Body of pancreas (tissue), 4 donors: ENCODE data around the gene LEAP2. TPM values are rescaled to one million over a fixed set of nuclear protein-coding genes. Genes with fewer than 3 reads are reported as not detected.

Experiments
- ATAC-seq: fragments of 150-250 bp; one replicate; pipeline ENCODE4 v1.9.1; 2016
- DNase-seq, 4 donors: peaks; one replicate each; pipeline ENCODE4 v3.0.0-alpha.2; 2019
- H3K27ac ChIP-seq, 4 donors: fragments of 200-600 bp; sonication (generic); 1 replicate in 3 of 4; 2 replicates in 1 of 4; pipeline versions ENCODE4 v1.5.1 to v1.6.1; 2016 to 2019; ENCODE audit warnings: mild to moderate bottlenecking in 1 of 4, mixed read lengths in 1 of 4, moderate library complexity in 1 of 4
- H3K27me3 ChIP-seq, 2 donors: fragments of 200-600 bp; sonication (generic); one replicate each; pipeline ENCODE4 v1.6.0; 2016; ENCODE audit warnings: mild to moderate bottlenecking in 1 of 2
- H3K36me3 ChIP-seq, 2 donors: fragments of 200-600 bp; sonication (generic); replicated peaks in 1 of 2; 2 replicates each; pipeline ENCODE4 v1.5.1; 2016; ENCODE audit warnings: low read depth in 2 of 2; ENCODE audit not compliant: insufficient read depth in 1 of 2
- H3K4me1 ChIP-seq: fragments of 200-600 bp; sonication (generic); one replicate; pipeline ENCODE4 v1.6.0; 2016
- H3K4me3 ChIP-seq, 2 donors: fragments of 200-600 bp; sonication (generic); 1 replicate in 1 of 2; 2 replicates in 1 of 2; pipeline ENCODE4 v1.5.1; 2016 to 2019
- H3K9me3 ChIP-seq, 3 donors: fragments of 200-600 bp; sonication (generic); 1 replicate in 2 of 3; 2 replicates in 1 of 3; pipeline ENCODE4 v1.5.1; 2016
- POLR2A ChIP-seq, 3 donors: fragments of 450-650 bp; IDR thresholded peaks; one replicate each; pipeline ENCODE4 v1.6.1; 2016; ENCODE audit warnings: antibody characterized with exemption in 3 of 3, mild to moderate bottlenecking in 2 of 3
- WGBS, 2 donors: methylation state at CpG; one replicate each; pipeline ENCODE4 v1.1.5; 2017; 5-methylcytosine and 5-hydroxymethylcytosine counted together
- intact Hi-C: fragments of 100-400 bp; cut with DNase I; formaldehyde crosslinking; loops from one replicate; pipeline ENCODE4 v1.15.1; 2023
- total RNA-seq, 2 donors: library from RNA; depleted of rRNA; stranded (reverse); fragments of >200 nt; gene quantifications; one replicate each; pipeline ENCODE4 v1.1.0, GENCODE V29; 2016
- TF ChIP-seq, protein P1 (sequence below), 7 experiments: fragments of 450-650 bp in 4 of 7; fragments of 200-600 bp in 3 of 7; sonication (generic) in 3 of 7; IDR thresholded peaks; one replicate each; pipeline ENCODE4 v1.5.1; 2016 to 2019; ENCODE audit warnings: antibody characterized with exemption in 7 of 7

LEAP2 gene
- total RNA-seq, 2 donors from 2014 or later, result 3.4 to 9.6 TPM

DNA sequence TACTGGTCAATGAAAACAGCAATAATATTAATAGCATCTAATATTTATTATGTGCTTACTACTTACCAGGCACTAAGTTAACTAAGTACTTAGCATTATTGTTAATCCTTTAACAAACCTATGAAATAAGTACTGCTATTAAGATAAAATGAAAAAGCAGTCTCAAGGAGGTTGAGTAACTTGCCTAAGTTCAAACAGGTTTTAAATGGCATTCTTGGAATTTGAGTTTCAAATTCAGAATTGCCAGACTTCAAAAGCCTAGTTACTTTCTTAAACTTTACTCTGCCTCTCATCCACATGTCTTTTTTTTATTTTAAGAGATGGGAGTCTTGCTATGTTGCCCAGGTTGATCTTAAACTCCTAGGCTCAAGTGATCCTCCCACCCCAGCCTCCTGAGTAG is 16.0 kb downstream of the LEAP2 start:
- H3K4me3 ChIP-seq, result no peak overlapping the region
- H3K36me3 ChIP-seq, result peaks cover 3 to 50% of the 10 kb centered on the region in 2 donors
- intact Hi-C loops, result loop anchor here (5.0 kb wide), 1 partner anchor 62 kb away; no protein-coding TSS in a partner anchor
- no peak for TF ChIP-seq POLR2A (IDR thresholded peaks at IDR 0.05)
- TF ChIP-seq, protein P1, sequence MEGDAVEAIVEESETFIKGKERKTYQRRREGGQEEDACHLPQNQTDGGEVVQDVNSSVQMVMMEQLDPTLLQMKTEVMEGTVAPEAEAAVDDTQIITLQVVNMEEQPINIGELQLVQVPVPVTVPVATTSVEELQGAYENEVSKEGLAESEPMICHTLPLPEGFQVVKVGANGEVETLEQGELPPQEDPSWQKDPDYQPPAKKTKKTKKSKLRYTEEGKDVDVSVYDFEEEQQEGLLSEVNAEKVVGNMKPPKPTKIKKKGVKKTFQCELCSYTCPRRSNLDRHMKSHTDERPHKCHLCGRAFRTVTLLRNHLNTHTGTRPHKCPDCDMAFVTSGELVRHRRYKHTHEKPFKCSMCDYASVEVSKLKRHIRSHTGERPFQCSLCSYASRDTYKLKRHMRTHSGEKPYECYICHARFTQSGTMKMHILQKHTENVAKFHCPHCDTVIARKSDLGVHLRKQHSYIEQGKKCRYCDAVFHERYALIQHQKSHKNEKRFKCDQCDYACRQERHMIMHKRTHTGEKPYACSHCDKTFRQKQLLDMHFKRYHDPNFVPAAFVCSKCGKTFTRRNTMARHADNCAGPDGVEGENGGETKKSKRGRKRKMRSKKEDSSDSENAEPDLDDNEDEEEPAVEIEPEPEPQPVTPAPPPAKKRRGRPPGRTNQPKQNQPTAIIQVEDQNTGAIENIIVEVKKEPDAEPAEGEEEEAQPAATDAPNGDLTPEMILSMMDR (IDR thresholded peaks at IDR 0.05), result no peak
- DNase-seq (no peak), ATAC-seq (no peak)
- H3K27me3 ChIP-seq, result no peaks in the 10 kb centered on the region
- H3K9me3 ChIP-seq, result no peaks in the 10 kb centered on the region
- no peak overlapping the region for H3K27ac ChIP-seq
- no peaks in the 10 kb centered on the region for H3K4me1 ChIP-seq

DNA sequence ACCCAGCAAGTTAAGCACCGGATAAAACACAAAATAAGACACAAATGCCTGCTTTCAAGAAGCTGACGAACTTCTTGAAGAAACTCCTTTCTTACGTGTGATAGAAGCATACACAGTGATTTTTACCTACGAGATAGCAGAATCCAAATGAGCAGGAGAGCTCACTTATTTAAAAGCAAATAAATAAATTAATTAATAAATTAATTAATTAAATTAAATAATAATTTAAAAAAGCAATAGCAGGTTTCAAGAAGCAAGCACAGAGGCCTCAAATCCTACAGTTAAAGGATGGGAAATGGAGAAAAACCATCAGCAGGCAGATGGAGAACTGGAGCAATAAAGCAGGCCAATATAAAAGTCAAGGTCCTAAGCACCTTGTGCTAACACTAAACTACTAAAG is 17.3 kb downstream of the LEAP2 start:
- Histone ChIP-seq H3K4me1 (no peaks in the 10 kb centered on the region), H3K36me3 (peaks cover 3 to 56% of the 10 kb centered on the region in 2 donors), H3K9me3 (no peaks in the 10 kb centered on the region), H3K27me3 (no peaks in the 10 kb centered on the region), H3K27ac (no peak overlapping the region), H3K4me3 (no peak overlapping the region)
- intact Hi-C loops, result no loop called here
- WGBS, 2 donors, result 98% methylated on average over 4 of the region's 4 CpGs
- ATAC-seq, result no peak
- no peak for TF ChIP-seq POLR2A (IDR thresholded peaks at IDR 0.05)
- TF ChIP-seq, protein P1 (IDR thresholded peaks at IDR 0.05), result no peak
- no peak for DNase-seq

DNA sequence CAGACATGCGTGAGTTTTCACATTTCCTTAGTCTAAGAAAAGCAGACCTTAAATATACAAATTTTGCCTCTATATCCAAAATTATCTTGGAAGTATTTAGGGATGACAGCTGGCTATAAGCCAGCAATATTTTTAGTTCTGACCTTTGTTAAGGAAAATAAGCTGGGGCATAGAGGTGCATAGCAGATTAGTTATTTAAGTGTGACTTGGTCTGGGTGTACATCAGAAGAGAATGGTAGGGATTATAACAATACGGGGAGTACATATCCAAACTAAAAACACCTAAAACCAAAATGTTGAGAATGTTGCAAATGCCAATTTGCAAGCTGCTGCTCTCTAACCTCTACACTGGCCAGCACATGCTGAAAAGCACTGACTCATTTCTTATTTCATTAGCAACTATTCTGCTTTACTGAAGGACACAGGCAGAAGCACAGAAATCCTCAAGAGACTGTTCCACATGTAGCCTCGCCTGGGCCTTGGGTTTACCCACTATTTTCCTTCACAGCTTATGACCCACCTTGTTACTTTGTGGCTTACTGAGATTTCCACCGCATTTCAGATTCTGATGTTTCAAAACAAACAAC is 22.3 kb downstream of the LEAP2 start:
- WGBS, 2 donors, result 85 to 88% methylated on average over 4 of the region's 4 CpGs
- DNase-seq, result no peak
- no peak overlapping the region for H3K4me3 ChIP-seq

DNA sequence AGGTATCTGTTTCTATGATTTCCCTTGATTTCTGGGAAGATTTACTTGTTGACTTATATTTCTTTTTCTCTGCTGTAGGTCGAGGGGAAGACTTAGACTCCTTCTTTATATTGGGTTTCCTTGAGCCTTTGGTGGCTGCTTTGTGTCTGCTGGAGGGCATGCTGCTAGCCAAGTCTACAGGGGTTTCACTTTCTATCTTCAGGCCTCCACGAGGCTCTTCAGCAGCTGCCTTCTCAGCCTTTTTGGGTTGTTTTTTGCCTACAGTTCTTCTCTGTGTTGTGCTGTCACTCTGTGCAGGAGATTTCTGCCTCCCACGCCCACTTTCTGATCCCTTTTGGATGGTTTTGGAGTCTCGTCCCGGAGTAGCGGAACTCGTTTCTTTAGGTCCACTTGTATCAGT is 23.2 kb downstream of the LEAP2 start:
- DNase-seq, result no peak
- Histone ChIP-seq H3K36me3 (peaks cover 17 to 38% of the 10 kb centered on the region in 2 donors), H3K4me1 (no peaks in the 10 kb centered on the region), H3K9me3 (no peaks in the 10 kb centered on the region), H3K27ac (no peak overlapping the region), H3K27me3 (no peaks in the 10 kb centered on the region), H3K4me3 (no peak overlapping the region)
- 88 to 91% methylated on average over 7 of the region's 7 CpGs for WGBS, 2 donors
- intact Hi-C loops, result no loop called here
- no peak for TF ChIP-seq POLR2A (IDR thresholded peaks at IDR 0.05)
- TF ChIP-seq, protein P1 (IDR thresholded peaks at IDR 0.05), result no peak
- no peak for ATAC-seq

More for the DNA sequence above, 22.3 kb downstream of the LEAP2 start:
- H3K27me3 ChIP-seq, result no peaks in the 10 kb centered on the region
- TF ChIP-seq, protein P1 (IDR thresholded peaks at IDR 0.05), result no peak
- H3K9me3 ChIP-seq, result no peaks in the 10 kb centered on the region
- H3K27ac ChIP-seq, result no peak overlapping the region
- intact Hi-C loops, result no loop called here
- ATAC-seq, result no peak
- H3K4me1 ChIP-seq, result no peaks in the 10 kb centered on the region
- H3K36me3 ChIP-seq, result peaks cover 17 to 39% of the 10 kb centered on the region in 2 donors

DNA sequence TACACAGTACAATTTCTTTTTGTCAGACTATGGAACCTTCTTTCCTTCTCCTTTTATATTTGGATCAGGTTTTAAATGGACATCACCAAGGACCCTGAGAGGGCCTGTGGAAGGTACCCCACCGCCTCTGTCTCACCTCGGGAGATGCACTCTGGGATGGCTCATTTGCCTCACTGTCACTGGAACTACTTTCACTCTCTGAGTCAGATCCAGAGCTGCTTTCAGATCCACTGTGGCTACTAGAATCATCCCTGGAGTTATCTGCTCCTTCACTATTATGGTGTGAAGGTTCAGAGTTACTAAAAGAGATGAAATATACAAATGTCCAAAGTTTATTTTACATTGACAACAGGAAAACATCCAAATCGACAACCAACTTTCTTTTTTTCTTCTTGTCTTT is 24.6 kb downstream of the LEAP2 start:
- Histone ChIP-seq H3K27me3 (no peaks in the 10 kb centered on the region), H3K36me3 (peaks cover 14 to 35% of the 10 kb centered on the region in 2 donors), H3K4me3 (no peak overlapping the region), H3K9me3 (no peaks in the 10 kb centered on the region), H3K27ac (no peak overlapping the region), H3K4me1 (no peaks in the 10 kb centered on the region)
- ATAC-seq (no peak), DNase-seq (no peak)
- WGBS, 2 donors, result 75 to 81% methylated on average over 3 of the region's 3 CpGs
- intact Hi-C loops, result no loop called here
- TF ChIP-seq POLR2A (IDR thresholded peaks at IDR 0.05), result no peak
- TF ChIP-seq, protein P1 (IDR thresholded peaks at IDR 0.05), result no peak
